CMK (cell line): ENCODE measurements around the gene OR2M5.

Experiments used
- DNase-seq: peaks from one replicate; pipeline ENCODE4 v3.0.0-alpha.2; 2010; ENCODE audit warnings: low read depth

OR2M5 gene

GRCh38 chr1:248144513-248145198 lies at the start of gene OR2M5:
OR2M5 (plus strand) TSS chr1:248145148; CDS start chr1:248145148, 0 bp downstream.
- DNase-seq: no peak

GRCh38 chr1:248098529-248098928 lies 46.4 kb upstream of the OR2M5 start:
- DNase-seq: no peak

- DNase-seq: no peak
These were observed 42.1 kb upstream of the OR2M5 start for GRCh38 chr1:248102847-248103246.

GRCh38 chr1:248111157-248111556 lies 33.8 kb upstream of the OR2M5 start:
- DNase-seq: no peak

GRCh38 chr1:248114890-248115289 lies 30.1 kb upstream of the OR2M5 start:
- peak; percentile 72 for DNase-seq

GRCh38 chr1:248127653-248128052 lies 17.3 kb upstream of the OR2M5 start:
- DNase-seq: no peak

GRCh38 chr1:248136811-248137210 lies 8.1 kb upstream of the OR2M5 start:
- no peak for DNase-seq

GRCh38 chr1:248140846-248141245 lies 4.1 kb upstream of the OR2M5 start:
- no peak for DNase-seq

- no peak for DNase-seq
These were observed 1.6 kb upstream of the OR2M5 start for GRCh38 chr1:248143311-248143710.

- DNase-seq: no peak
These were observed 7.3 kb downstream of the OR2M5 start for GRCh38 chr1:248152056-248152827.

GRCh38 chr1:248155927-248156326 lies 11.0 kb downstream of the OR2M5 start:
- peak; percentile 2 for DNase-seq

- DNase-seq: no peak
These were observed 13.8 kb downstream of the OR2M5 start for GRCh38 chr1:248158758-248159157.

GRCh38 chr1:248164031-248164430 lies 19.1 kb downstream of the OR2M5 start:
- no peak for DNase-seq

- DNase-seq: no peak
These were observed 20.2 kb downstream of the OR2M5 start for GRCh38 chr1:248165186-248165585.

GRCh38 chr1:248174521-248174920 lies 29.6 kb downstream of the OR2M5 start, which contains the start of gene OR2M2:
OR2M2 (plus strand) TSS chr1:248174821; CDS start chr1:248179986, 5,165 bp downstream.
- no peak for DNase-seq

- DNase-seq: no peak
These were observed 39.0 kb downstream of the OR2M5 start for GRCh38 chr1:248183996-248184395.

GRCh38 chr1:248187363-248187762 lies 42.4 kb downstream of the OR2M5 start:
- no peak for DNase-seq

- DNase-seq: no peak
These were observed 44.1 kb downstream of the OR2M5 start for GRCh38 chr1:248189026-248189425.

- DNase-seq: no peak
These were observed 49.2 kb downstream of the OR2M5 start for GRCh38 chr1:248194117-248194516.
